ENCODE data around the gene CREM.

DNA sequence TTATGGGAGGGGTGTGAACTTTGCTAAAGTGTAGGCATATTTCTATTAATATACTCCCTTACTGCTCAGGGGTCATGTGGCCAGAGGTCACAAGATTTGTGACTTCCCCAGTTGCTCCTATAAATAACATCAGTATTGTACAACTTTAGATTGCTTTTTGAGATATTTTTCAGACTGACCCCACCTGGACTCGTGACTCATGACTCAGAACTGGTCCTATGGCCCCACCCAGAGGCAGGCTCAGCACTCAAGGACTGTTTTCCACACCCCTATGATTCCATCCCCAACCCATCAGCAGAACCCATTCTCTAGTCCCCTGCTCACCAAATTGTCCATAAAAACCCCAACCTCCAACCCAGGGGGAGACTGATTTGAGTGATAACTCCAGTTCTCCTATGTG lies 33.8 kb upstream of the CREM start:
- TF ChIP-seq, protein P1, sequence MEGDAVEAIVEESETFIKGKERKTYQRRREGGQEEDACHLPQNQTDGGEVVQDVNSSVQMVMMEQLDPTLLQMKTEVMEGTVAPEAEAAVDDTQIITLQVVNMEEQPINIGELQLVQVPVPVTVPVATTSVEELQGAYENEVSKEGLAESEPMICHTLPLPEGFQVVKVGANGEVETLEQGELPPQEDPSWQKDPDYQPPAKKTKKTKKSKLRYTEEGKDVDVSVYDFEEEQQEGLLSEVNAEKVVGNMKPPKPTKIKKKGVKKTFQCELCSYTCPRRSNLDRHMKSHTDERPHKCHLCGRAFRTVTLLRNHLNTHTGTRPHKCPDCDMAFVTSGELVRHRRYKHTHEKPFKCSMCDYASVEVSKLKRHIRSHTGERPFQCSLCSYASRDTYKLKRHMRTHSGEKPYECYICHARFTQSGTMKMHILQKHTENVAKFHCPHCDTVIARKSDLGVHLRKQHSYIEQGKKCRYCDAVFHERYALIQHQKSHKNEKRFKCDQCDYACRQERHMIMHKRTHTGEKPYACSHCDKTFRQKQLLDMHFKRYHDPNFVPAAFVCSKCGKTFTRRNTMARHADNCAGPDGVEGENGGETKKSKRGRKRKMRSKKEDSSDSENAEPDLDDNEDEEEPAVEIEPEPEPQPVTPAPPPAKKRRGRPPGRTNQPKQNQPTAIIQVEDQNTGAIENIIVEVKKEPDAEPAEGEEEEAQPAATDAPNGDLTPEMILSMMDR (IDR thresholded peaks at IDR 0.05): no peak
- TF ChIP-seq POLR2A (IDR thresholded peaks at IDR 0.05) (no peak), POLR2AphosphoS5 (IDR thresholded peaks at IDR 0.05) (no peak), EP300 (IDR thresholded peaks at IDR 0.05) (no peak)
